IMR-90 (cell line): Measurements from ENCODE around the gene APPL2. TPM values are rescaled to one million over a fixed set of nuclear protein-coding genes. Genes with fewer than 3 reads are reported as not detected.

Experiments used
- ATAC-seq: fragments of 200-7000 bp; cut with Tn5 transposase; 2 replicates; pipeline ENCODE4 v1.9.1; 2020; ENCODE audit warnings: low read depth, mild to moderate bottlenecking, moderate library complexity
- BruUV-seq: library from RNA; stranded (reverse); fragments of 400-500 nt; replicated peaks from 2 replicates; lab custom pipeline; 2021; lab: Mats Ljungman, UMichigan
- CTCF ChIA-PET: fragments of 300-600 bp; formaldehyde crosslinking; extraction: SDS; loops from one replicate; lab custom pipeline; 2021; ENCODE audit warnings: antibody characterized with exemption; lab: Yijun Ruan, JAX
- POLR2A ChIA-PET: fragments of 300-600 bp; sonication (Branson Sonifier 250); formaldehyde crosslinking; loops from one replicate; lab custom pipeline; 2022; ENCODE audit warnings: antibody characterized with exemption; ENCODE audit not compliant: unreplicated experiment; lab: Charles Lee
- DNase-seq: peaks from one replicate; pipeline ENCODE4 v3.0.0; 2013
- H2AFZ ChIP-seq: replicated peaks from 2 replicates; pipeline ENCODE3; 2013; ENCODE audit warnings: low read length, mild to moderate bottlenecking; ENCODE audit not compliant: poor library complexity
- H2AK5ac ChIP-seq: 2 replicates; pipeline ENCODE4 v1.6.1; 2013; ENCODE audit warnings: low read depth, low read length, inconsistent platforms
- H2AK9ac ChIP-seq: replicated peaks from 2 replicates; pipeline ENCODE3; 2013; ENCODE audit warnings: mild to moderate bottlenecking, low read depth, low read length, moderate library complexity; ENCODE audit not compliant: poor library complexity
- H2BK120ac ChIP-seq: 2 replicates; pipeline ENCODE4 v1.6.1; 2013; ENCODE audit warnings: low read depth, low read length, inconsistent platforms
- H2BK15ac ChIP-seq: 3 replicates; pipeline ENCODE4 v1.6.1; 2013; ENCODE audit warnings: low read depth, low read length, inconsistent platforms
- H2BK20ac ChIP-seq: 2 replicates; pipeline ENCODE4 v1.6.1; 2013; ENCODE audit warnings: low read depth, mild to moderate bottlenecking, inconsistent platforms, low read length, moderate library complexity
- H2BK5ac ChIP-seq: 2 replicates; pipeline ENCODE4 v1.6.1; 2013; ENCODE audit warnings: mild to moderate bottlenecking, low read depth, low read length, inconsistent platforms; ENCODE audit not compliant: poor library complexity, severe bottlenecking
- H3K14ac ChIP-seq: replicated peaks from 2 replicates; pipeline ENCODE4 v1.6.1; 2013; ENCODE audit warnings: low read depth, low read length, inconsistent platforms
- H3K18ac ChIP-seq: 2 replicates; pipeline ENCODE4 v1.6.1; 2013; ENCODE audit warnings: low read depth, low read length, control low read depth
- H3K23ac ChIP-seq: 2 replicates; pipeline ENCODE4 v1.6.1; 2013; ENCODE audit warnings: low read depth, low read length, inconsistent platforms
- H3K27ac ChIP-seq: 2 replicates; pipeline ENCODE4 v1.5.1; 2013; ENCODE audit warnings: mild to moderate bottlenecking, control low read depth, low read length; ENCODE audit not compliant: insufficient read depth
- H3K27me3 ChIP-seq: 2 replicates; pipeline ENCODE4 v1.6.1; 2013; ENCODE audit warnings: low read length; ENCODE audit not compliant: control insufficient read depth, insufficient read depth
- H3K36me3 ChIP-seq: 2 replicates; pipeline ENCODE4 v1.6.1; 2013; ENCODE audit warnings: low read length, mixed read lengths; ENCODE audit not compliant: control insufficient read depth, insufficient read depth
- H3K4ac ChIP-seq: 2 replicates; pipeline ENCODE4 v1.6.1; 2013; ENCODE audit warnings: low read depth, low read length, inconsistent platforms
- H3K4me1 ChIP-seq: 2 replicates; pipeline ENCODE4 v1.6.1; 2013; ENCODE audit warnings: low read length, mixed read lengths; ENCODE audit not compliant: control insufficient read depth, insufficient read depth
- H3K4me2 ChIP-seq: 2 replicates; pipeline ENCODE4 v1.6.1; 2013; ENCODE audit warnings: low read depth, mild to moderate bottlenecking, control low read depth, low read length, moderate library complexity
- H3K4me3 ChIP-seq: 2 replicates; pipeline ENCODE4 v1.5.1; 2013; ENCODE audit warnings: low read depth, mild to moderate bottlenecking, control low read depth, low read length, moderate library complexity; ENCODE audit not compliant: insufficient read depth
- H3K56ac ChIP-seq: 2 replicates; pipeline ENCODE4 v1.6.1; 2013; ENCODE audit warnings: low read length, inconsistent platforms; ENCODE audit not compliant: insufficient read depth; ENCODE audit errors: extremely low read depth
- H3K79me1 ChIP-seq, 2 experiments: 2 replicates each; pipeline ENCODE4 v1.6.1; 2013; ENCODE audit warnings: low read length in 2 of 2, inconsistent platforms in 1 of 2, low read depth in 1 of 2
- H3K9ac ChIP-seq: 2 replicates; pipeline ENCODE4 v1.6.1; 2013; ENCODE audit warnings: low read depth, low read length, control low read depth
- H3K9me1 ChIP-seq: 2 replicates; pipeline ENCODE4 v1.6.1; 2013; ENCODE audit warnings: low read length, inconsistent platforms; ENCODE audit not compliant: insufficient read depth
- H3K9me3 ChIP-seq: 2 replicates; pipeline ENCODE4 v1.6.1; 2013; ENCODE audit warnings: low read length; ENCODE audit not compliant: control insufficient read depth, insufficient read depth
- H4K20me1 ChIP-seq: 2 replicates; pipeline ENCODE4 v1.6.1; 2013; ENCODE audit warnings: low read length, inconsistent platforms; ENCODE audit not compliant: insufficient read depth
- H4K5ac ChIP-seq: 2 replicates; pipeline ENCODE4 v1.6.1; 2013; ENCODE audit warnings: mild to moderate bottlenecking, low read depth, low read length, control low read depth
- H4K8ac ChIP-seq, 2 experiments: 2 replicates each; pipeline ENCODE4 v1.6.1; 2013; ENCODE audit warnings: low read depth in 2 of 2, low read length in 2 of 2, control low read depth in 1 of 2, inconsistent platforms in 1 of 2
- H4K91ac ChIP-seq: 2 replicates; pipeline ENCODE4 v1.6.1; 2013; ENCODE audit warnings: low read depth, low read length, inconsistent platforms; ENCODE audit not compliant: insufficient read depth
- BHLHE40 ChIP-seq: fragments of 150-350 bp; IDR thresholded peaks from 2 replicates; pipeline ENCODE4 v1.6.1; 2016; ENCODE audit warnings: mild to moderate bottlenecking, low read depth, low read length
- CEBPB ChIP-seq: IDR thresholded peaks from 2 replicates; pipeline ENCODE4 v1.6.1; 2012; ENCODE audit warnings: low read depth, low read length, improper control_type of control experiment
- CHD1 ChIP-seq: IDR thresholded peaks from 2 replicates; pipeline ENCODE4 v1.6.1; 2012; ENCODE audit warnings: low read depth, low read length, improper control_type of control experiment
- CTCF ChIP-seq: conservative IDR thresholded peaks from 2 replicates; pipeline ENCODE4 v1.5.1; 2012; ENCODE audit warnings: mild to moderate bottlenecking, low read depth, low read length, improper control_type of control experiment
- ELK1 ChIP-seq: fragments of 150-350 bp; IDR thresholded peaks from 2 replicates; pipeline ENCODE4 v1.6.1; 2016; ENCODE audit warnings: low read depth, mild to moderate bottlenecking, low read length, moderate library complexity, borderline replicate concordance
- FOS ChIP-seq: fragments of 150-350 bp; IDR thresholded peaks from 2 replicates; pipeline ENCODE4 v1.6.1; 2016; ENCODE audit warnings: low read depth, low read length
- MAFK ChIP-seq: IDR thresholded peaks from 2 replicates; pipeline ENCODE4 v1.6.1; 2012; ENCODE audit warnings: low read depth, low read length, improper control_type of control experiment
- MAZ ChIP-seq: IDR thresholded peaks from 2 replicates; pipeline ENCODE4 v1.6.1; 2012; ENCODE audit warnings: low read depth, mild to moderate bottlenecking, low read length, improper control_type of control experiment, moderate library complexity, borderline replicate concordance
- MXI1 ChIP-seq: IDR thresholded peaks from 2 replicates; pipeline ENCODE4 v1.6.1; 2012; ENCODE audit warnings: low read depth, mild to moderate bottlenecking, low read length, moderate library complexity, borderline replicate concordance
- NFE2L2 ChIP-seq: fragments of 150-350 bp; IDR thresholded peaks from 2 replicates; pipeline ENCODE4 v1.6.1; 2016; ENCODE audit warnings: low read depth, mild to moderate bottlenecking, low read length
- POLR2A ChIP-seq: IDR thresholded peaks from 2 replicates; pipeline ENCODE4 v1.6.1; 2012; ENCODE audit warnings: mild to moderate bottlenecking, low read depth, low read length
- RAD21 ChIP-seq: IDR thresholded peaks from 2 replicates; pipeline ENCODE4 v1.6.1; 2012; ENCODE audit warnings: low read length, improper control_type of control experiment
- RCOR1 ChIP-seq: IDR thresholded peaks from 2 replicates; pipeline ENCODE4 v1.6.1; 2012; ENCODE audit warnings: mild to moderate bottlenecking, low read length, improper control_type of control experiment; ENCODE audit not compliant: insufficient replicate concordance
- RFX5 ChIP-seq: IDR thresholded peaks from 2 replicates; pipeline ENCODE4 v1.8.0; 2012; ENCODE audit warnings: low read depth, mild to moderate bottlenecking, low read length, moderate library complexity
- SMC3 ChIP-seq: fragments of 150-350 bp; IDR thresholded peaks from 2 replicates; pipeline ENCODE4 v1.6.1; 2016; ENCODE audit warnings: low read depth, mild to moderate bottlenecking, antibody characterized with exemption, low read length, moderate library complexity
- USF2 ChIP-seq: fragments of 150-350 bp; IDR thresholded peaks from 2 replicates; pipeline ENCODE4 v1.6.1; 2017; ENCODE audit warnings: mild to moderate bottlenecking, antibody characterized with exemption, low read length, low read depth
- WGBS, 2 experiments: methylation state at CpG; one replicate each; pipeline versions ENCODE4 v1.1.5 to v1.1.7; 2013; ENCODE audit warnings: missing lambda C conversion rate in 2 of 2; ENCODE audit not compliant: insufficient read length in 1 of 2; ENCODE audit errors: extremely low coverage in 2 of 2; 5-methylcytosine and 5-hydroxymethylcytosine counted together
- dilution Hi-C: fragments of 300-500 bp; cut with HindIII; formaldehyde crosslinking; loops from one replicate; pipeline ENCODE4 v1.14.3; 2018; ENCODE audit warnings: low sequenced_read_pairs; ENCODE audit not compliant: unreplicated experiment
- in situ Hi-C: fragments of 300-500 bp; cut with MboI; formaldehyde crosslinking; loops from 3 replicates; pipeline ENCODE4 v1.14.3; 2019; ENCODE audit warnings: low sequenced_read_pairs, inconsistent platforms, mixed read lengths
- intact Hi-C: fragments of 100-400 bp; cut with micrococcal nuclease; formaldehyde crosslinking; loops from 2 replicates; pipeline ENCODE4 v1.10.0; 2022
- polyA plus RNA-seq, 3 experiments: library from polyadenylated mRNA; depleted of rRNA; stranded (reverse); fragments of >200 nt; gene quantifications; 2 replicates each; pipeline ENCODE4 v1.2.3, GENCODE V29; 2012; ENCODE audit warnings: low replicate concordance in 1 of 3
- total RNA-seq: library from RNA; depleted of rRNA; stranded (reverse); fragments of >200 nt; gene quantifications from 2 replicates; pipeline ENCODE4 v1.2.3, GENCODE V29; 2012

The APPL2 gene
- total and polyA plus RNA-seq, 2 of the 4 experiments (the other 2 are of a cell fraction) = 42.3 to 65.8 TPM

DNA sequence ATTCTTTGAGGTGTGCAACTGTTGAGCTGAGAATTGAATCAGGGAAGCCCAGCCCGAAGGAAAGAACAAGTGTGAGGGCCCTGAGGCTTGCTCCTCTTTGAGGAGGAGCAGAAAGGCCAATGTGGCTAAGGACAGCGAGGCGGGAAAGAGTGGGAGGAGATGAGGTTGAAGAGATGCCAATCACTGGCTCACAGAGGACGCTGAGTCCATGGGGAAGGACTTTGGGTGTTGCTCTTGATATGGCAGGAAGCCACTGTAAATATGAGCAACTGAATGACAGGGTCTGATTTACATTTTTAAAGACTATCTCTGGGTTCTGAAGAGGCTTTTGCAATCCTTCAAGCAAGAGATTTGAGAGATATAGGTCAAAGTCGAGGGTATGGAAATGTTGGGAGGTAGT, 3.3 kb upstream of the APPL2 start:
- no peak for ATAC-seq
- no peak overlapping the region for H3K27ac ChIP-seq
- POLR2A ChIA-PET = no interaction called here
- H3K9me1 ChIP-seq = peaks cover 5% of the 10 kb centered on the region; the same call in 1 of the 2 replicates
- dilution Hi-C loops (no loop called here), in situ Hi-C loops (no loop called here), intact Hi-C loops (no loop called here)
- no TSS peak for BruUV-seq
- H3K36me3 ChIP-seq = no peaks in the 10 kb centered on the region
- H3K4ac ChIP-seq = no peak overlapping the region
- no peak overlapping the region for H2BK120ac ChIP-seq
- no peak for TF ChIP-seq MXI1
- TF ChIP-seq CTCF = no peak
- no peak for TF ChIP-seq RCOR1
- TF ChIP-seq RAD21 = no peak
- TF ChIP-seq SMC3 = no peak
- no peak for TF ChIP-seq POLR2A
- no peak for TF ChIP-seq MAFK
- TF ChIP-seq NFE2L2 = no peak
- no peak for TF ChIP-seq CHD1
- no peak for TF ChIP-seq USF2
- no peak for TF ChIP-seq ELK1
- TF ChIP-seq RFX5 = no peak
- no peak for TF ChIP-seq BHLHE40
- no peak for TF ChIP-seq MAZ
- no peak for TF ChIP-seq FOS
- TF ChIP-seq CEBPB = no peak
- H2AFZ ChIP-seq = peak overlapping the region; percentile 26
- DNase-seq = no peak
- no peaks in the 10 kb centered on the region for H3K27me3 ChIP-seq
- no peak overlapping the region for H2BK15ac ChIP-seq
- H2BK20ac ChIP-seq = no peak overlapping the region
- 60% methylated on average over 1 of the region's 5 CpGs; no CpG with 5 or more reads in 1 of the 2 experiments for WGBS, 2 experiments
- H3K4me1 ChIP-seq = no peaks in the 10 kb centered on the region; the same call in 1 of the 2 replicates
- H3K4me2 ChIP-seq = no peak overlapping the region
- no peaks in the 10 kb centered on the region for H4K20me1 ChIP-seq
- 0 out of 2 replicates have a peak overlapping the region, but pooled peaks have one; percentile 17 for H2AK5ac ChIP-seq
- H3K4me3 ChIP-seq = no peak overlapping the region
- no peak overlapping the region for H3K23ac ChIP-seq
- no peak overlapping the region for H3K9ac ChIP-seq
- H4K8ac ChIP-seq = no peak overlapping the region
- no peak overlapping the region for H2AK9ac ChIP-seq
- H3K9me3 ChIP-seq = no peaks in the 10 kb centered on the region
- H3K18ac ChIP-seq = no peak overlapping the region
- no peak overlapping the region; the same call in 1 of the 2 replicates for H4K91ac ChIP-seq
- H2BK5ac ChIP-seq = no peak overlapping the region
- H3K79me1 ChIP-seq = peaks cover 0 to 9% of the 10 kb centered on the region in 2 experiments; a peak in 2 of 4 replicates
- H3K56ac ChIP-seq = no peak overlapping the region
- CTCF ChIA-PET = no interaction called here
- H3K14ac ChIP-seq = no peak overlapping the region
- no peak overlapping the region for H4K5ac ChIP-seq
